ENCODE results near the gene THBD. TPM values are rescaled to one million over a fixed set of nuclear protein-coding genes. Genes with fewer than 3 reads are reported as not detected.

The THBD gene
- total and polyA plus RNA-seq, 2 of the 4 experiments (the other 2 are of a cell fraction) = 0.07 TPM; not detected in 1

GRCh38 chr20:23003077-23003635, 46.3 kb downstream of the THBD start:
- TF ChIP-seq RAD21 (IDR thresholded peaks at IDR 0.05; ENCODE audit: low read length) (no peak), MAFK (IDR thresholded peaks at IDR 0.05; ENCODE audit: low read depth, low read length) (no peak), MAZ (IDR thresholded peaks at IDR 0.05; ENCODE audit: borderline replicate concordance, low read depth, low read length) (no peak), CHD1 (IDR thresholded peaks at IDR 0.05; ENCODE audit: low read depth, low read length) (no peak), MXI1 (IDR thresholded peaks at IDR 0.05; ENCODE audit: borderline replicate concordance, low read depth, low read length) (no peak), POLR2A (IDR thresholded peaks at IDR 0.05; ENCODE audit: low read depth, low read length) (no peak), SMC3 (IDR thresholded peaks at IDR 0.05; ENCODE audit: low read depth, low read length) (no peak), FOS (IDR thresholded peaks at IDR 0.05; ENCODE audit: low read depth, low read length) (no peak), NFE2L2 (IDR thresholded peaks at IDR 0.05; ENCODE audit: low read depth, low read length) (no peak), ELK1 (IDR thresholded peaks at IDR 0.05; ENCODE audit: borderline replicate concordance, low read depth, low read length) (no peak), RCOR1 (IDR thresholded peaks at IDR 0.05; ENCODE audit: insufficient replicate concordance, low read length) (no peak)
- Histone ChIP-seq H3K18ac (ENCODE audit: low read depth, low read length) (no peak overlapping the region), H2BK5ac (ENCODE audit: low read depth, low read length, poor library complexity, severe bottlenecking) (no peak overlapping the region), H3K23ac (ENCODE audit: low read depth, low read length) (no peak overlapping the region), H3K4me2 (ENCODE audit: low read depth, low read length) (no peak overlapping the region), H3K9me3 (ENCODE audit: control insufficient read depth, insufficient read depth, low read length) (no peaks in the 10 kb centered on the region), H3K79me1 (ENCODE audit: low read depth in 1 of 2, low read length in 2 of 2) (no peaks in the 10 kb centered on the region), H2BK120ac (ENCODE audit: low read depth, low read length) (no peak overlapping the region), H3K27me3 (ENCODE audit: control insufficient read depth, insufficient read depth, low read length) (peaks cover 4% of the 10 kb centered on the region), H3K14ac (replicated peaks; ENCODE audit: low read depth, low read length) (no peak overlapping the region), H2BK15ac (ENCODE audit: low read depth, low read length) (no peak overlapping the region), H2BK20ac (ENCODE audit: low read depth, low read length) (no peak overlapping the region), H4K91ac (ENCODE audit: insufficient read depth, low read depth, low read length) (no peak overlapping the region), H3K36me3 (ENCODE audit: control insufficient read depth, insufficient read depth, low read length) (no peaks in the 10 kb centered on the region), H3K4me3 (ENCODE audit: insufficient read depth, low read depth, low read length) (no peak overlapping the region), H3K4ac (ENCODE audit: low read depth, low read length) (no peak overlapping the region), H4K20me1 (ENCODE audit: insufficient read depth, low read length) (no peaks in the 10 kb centered on the region), H4K8ac (ENCODE audit: low read depth in 2 of 2, low read length in 2 of 2) (no peak overlapping the region), H2AFZ (replicated peaks; ENCODE audit: low read length, poor library complexity) (no peak overlapping the region), H3K9ac (ENCODE audit: low read depth, low read length) (no peak overlapping the region), H3K9me1 (ENCODE audit: insufficient read depth, low read length) (no peaks in the 10 kb centered on the region), H2AK5ac (ENCODE audit: low read depth, low read length) (no peak overlapping the region), H4K5ac (ENCODE audit: low read depth, low read length) (no peak overlapping the region), H2AK9ac (replicated peaks; ENCODE audit: low read depth, low read length, poor library complexity) (no peak overlapping the region), H3K4me1 (ENCODE audit: control insufficient read depth, insufficient read depth, low read length) (no peaks in the 10 kb centered on the region), H3K27ac (ENCODE audit: insufficient read depth, low read length) (no peak overlapping the region), H3K56ac (ENCODE audit: extremely low read depth, insufficient read depth, low read length) (no peak overlapping the region)
- no peak for ATAC-seq (ENCODE audit: low read depth)
- dilution Hi-C loops (cut with HindIII; ENCODE audit: low sequenced_read_pairs, unreplicated experiment) (no loop called here), in situ Hi-C loops (cut with MboI; ENCODE audit: low sequenced_read_pairs) (no loop called here), intact Hi-C loops (cut with micrococcal nuclease) (no loop called here)
- WGBS, 2 experiments (ENCODE audit: extremely low coverage in 2 of 2, insufficient read length in 1 of 2) = no CpG with 5 or more reads among the region's 1 CpG
- POLR2A ChIA-PET (ENCODE audit: unreplicated experiment) = no interaction called here
- no peak for DNase-seq
- no TSS peak for BruUV-seq (replicated peaks)
- CTCF ChIA-PET = interaction anchor here (0.6 kb wide), 1 partner anchor 550 kb away, joined by 3 read pairs; no protein-coding TSS in a partner anchor
